H1 (cell line): ENCODE data around the gene LIMS1. TPM values are rescaled to one million over a fixed set of nuclear protein-coding genes. Genes with fewer than 3 reads are reported as not detected.

Experiments used
- CTCF ChIA-PET: fragments of 300-600 bp; sonication (Branson Sonifier 250); formaldehyde crosslinking; loops from one replicate; lab custom pipeline; 2021; ENCODE audit not compliant: partially characterized antibody; lab: Charles Lee
- POLR2A ChIA-PET: fragments of 300-600 bp; sonication (Branson Sonifier 250); formaldehyde crosslinking; loops from one replicate; lab custom pipeline; 2021; ENCODE audit warnings: inconsistent platforms; ENCODE audit not compliant: partially characterized antibody; lab: Charles Lee
- DNase-seq, 2 experiments: peaks; one replicate each; pipeline versions ENCODE4 v3.0.0 to v3.0.0-alpha.2; 2010 to 2022; ENCODE audit warnings: low spot score in 2 of 2, low read depth in 1 of 2, mixed read lengths in 1 of 2
- FAIRE-seq: peaks from 2 replicates; lab custom pipeline; 2011; peaks lifted over from hg19 to GRCh38; lab: Jason Lieb, UNC
- H2AFZ ChIP-seq: 2 replicates; pipeline ENCODE4 v1.8.1; 2012; ENCODE audit warnings: low read length, inconsistent platforms
- H2AK5ac ChIP-seq: 2 replicates; pipeline ENCODE4 v1.6.1; 2013; ENCODE audit warnings: low read depth, low read length
- H2BK120ac ChIP-seq: replicated peaks from 2 replicates; pipeline ENCODE3; 2013; ENCODE audit warnings: low read depth, low read length, inconsistent platforms
- H2BK12ac ChIP-seq: 2 replicates; pipeline ENCODE4 v1.6.1; 2013; ENCODE audit warnings: low read depth, low read length
- H2BK15ac ChIP-seq: 2 replicates; pipeline ENCODE4 v1.6.1; 2013; ENCODE audit warnings: low read length
- H2BK20ac ChIP-seq: 2 replicates; pipeline ENCODE4 v1.6.1; 2013; ENCODE audit warnings: low read length
- H2BK5ac ChIP-seq: 2 replicates; pipeline ENCODE4 v1.6.1; 2013; ENCODE audit warnings: low read depth, low read length
- H3K14ac ChIP-seq: 2 replicates; pipeline ENCODE4 v1.6.1; 2013; ENCODE audit warnings: inconsistent platforms; ENCODE audit not compliant: insufficient read length
- H3K18ac ChIP-seq: 2 replicates; pipeline ENCODE4 v1.6.1; 2013; ENCODE audit warnings: low read length; ENCODE audit errors: extremely low read depth
- H3K23ac ChIP-seq: 2 replicates; pipeline ENCODE4 v1.6.1; 2013; ENCODE audit warnings: inconsistent platforms; ENCODE audit not compliant: insufficient read length
- H3K23me2 ChIP-seq: 2 replicates; pipeline ENCODE4 v1.6.1; 2013; ENCODE audit warnings: low read depth, low read length
- H3K27ac ChIP-seq: 2 replicates; pipeline ENCODE4 v1.6.1; 2011; ENCODE audit warnings: low read depth, low read length, inconsistent platforms
- H3K27me3 ChIP-seq, 4 experiments: replicated peaks in 1 of 4; 1 replicate in 1 of 4; 2 replicates in 3 of 4; pipeline versions ENCODE4 v1.6.1 to v1.8.1; 2011 to 2013; ENCODE audit warnings: low read length in 3 of 4, mild to moderate bottlenecking in 3 of 4, inconsistent platforms in 2 of 4, mixed read lengths in 2 of 4, moderate library complexity in 1 of 4; ENCODE audit not compliant: control insufficient read depth in 3 of 4, insufficient read depth in 3 of 4; ENCODE audit errors: extremely low read depth in 1 of 4
- H3K36me3 ChIP-seq, 4 experiments: 2 replicates each; pipeline versions ENCODE4 v1.6.1 to v1.8.1; 2011 to 2013; ENCODE audit warnings: mild to moderate bottlenecking in 4 of 4, low read length in 3 of 4, moderate library complexity in 2 of 4, control low read depth in 1 of 4, inconsistent platforms in 1 of 4; ENCODE audit not compliant: insufficient read depth in 4 of 4, control insufficient read depth in 2 of 4
- H3K4ac ChIP-seq: replicated peaks from 2 replicates; pipeline ENCODE3; 2013; ENCODE audit warnings: low read length, low read depth, mixed read lengths, inconsistent platforms; ENCODE audit not compliant: insufficient read length
- H3K4me1 ChIP-seq, 4 experiments: replicated peaks in 1 of 4; 1 replicate in 1 of 4; 2 replicates in 3 of 4; pipeline versions ENCODE4 v1.6.1 to v1.8.1; 2011 to 2013; ENCODE audit warnings: low read length in 3 of 4, inconsistent platforms in 2 of 4, mixed read lengths in 1 of 4; ENCODE audit not compliant: insufficient read depth in 4 of 4, control insufficient read depth in 3 of 4
- H3K4me2 ChIP-seq, 2 experiments: 2 replicates each; pipeline versions ENCODE4 v1.6.1 to v1.8.1; 2011 to 2013; ENCODE audit warnings: low read depth in 2 of 2, low read length in 2 of 2, control low read depth in 1 of 2, inconsistent platforms in 1 of 2, mild to moderate bottlenecking in 1 of 2; ENCODE audit not compliant: insufficient read depth in 1 of 2
- H3K4me3 ChIP-seq, 4 experiments: fragments of 200-600, 300-600 bp in 1 of 4; sonication (generic), shearing (Covaris generic), sonication (Bioruptor Twin) in 1 of 4; 2 replicates each; pipeline versions ENCODE4 v1.5.1 to v1.8.1; 2011 to 2016; ENCODE audit warnings: low read length in 4 of 4, low read depth in 3 of 4, control low read depth in 2 of 4, inconsistent platforms in 2 of 4, mild to moderate bottlenecking in 2 of 4, mixed read lengths in 1 of 4, moderate library complexity in 1 of 4; ENCODE audit not compliant: insufficient read depth in 2 of 4; ENCODE audit errors: extremely low read depth in 1 of 4
- H3K56ac ChIP-seq: replicated peaks from 2 replicates; pipeline ENCODE3; 2013; ENCODE audit warnings: low read depth, mild to moderate bottlenecking, mixed read lengths, low read length, inconsistent platforms; ENCODE audit not compliant: insufficient read length
- H3K79me1 ChIP-seq: 2 replicates; pipeline ENCODE4 v1.6.1; 2013; ENCODE audit warnings: low read depth, low read length, control low read depth
- H3K79me2 ChIP-seq, 2 experiments: 2 replicates each; pipeline versions ENCODE4 v1.6.1 to v1.8.1; 2012 to 2013; ENCODE audit warnings: low read length in 2 of 2, mild to moderate bottlenecking in 2 of 2, inconsistent platforms in 1 of 2; ENCODE audit not compliant: insufficient read depth in 2 of 2, control insufficient read depth in 1 of 2
- H3K9ac ChIP-seq, 4 experiments: replicated peaks in 1 of 4; 1 replicate in 1 of 4; 2 replicates in 3 of 4; pipeline versions ENCODE4 v1.6.1 to v1.8.1; 2011 to 2013; ENCODE audit warnings: low read depth in 3 of 4, low read length in 3 of 4, control low read depth in 2 of 4, mild to moderate bottlenecking in 2 of 4, moderate library complexity in 2 of 4, inconsistent platforms in 1 of 4; ENCODE audit errors: extremely low read depth in 1 of 4
- H3K9me3 ChIP-seq, 2 experiments: 2 replicates each; pipeline versions ENCODE4 v1.6.1 to v1.8.1; 2012 to 2013; ENCODE audit warnings: mild to moderate bottlenecking in 2 of 2, moderate library complexity in 2 of 2, control low read depth in 1 of 2, inconsistent platforms in 1 of 2, low read depth in 1 of 2, low read length in 1 of 2, mixed read lengths in 1 of 2; ENCODE audit not compliant: insufficient read depth in 2 of 2
- H4K20me1 ChIP-seq, 2 experiments: replicated peaks in 1 of 2; 2 replicates each; pipeline versions ENCODE3 to v1.8.1; 2011 to 2013; ENCODE audit warnings: inconsistent platforms in 2 of 2, low read length in 2 of 2, mild to moderate bottlenecking in 1 of 2; ENCODE audit not compliant: insufficient read depth in 2 of 2, control insufficient read depth in 1 of 2
- H4K5ac ChIP-seq: 2 replicates; pipeline ENCODE4 v1.6.1; 2013; ENCODE audit warnings: low read length, low read depth, mixed read lengths, inconsistent platforms; ENCODE audit not compliant: insufficient read length
- H4K8ac ChIP-seq: 2 replicates; pipeline ENCODE4 v1.8.0; 2013; ENCODE audit warnings: mild to moderate bottlenecking, moderate library complexity, low read length, inconsistent platforms; ENCODE audit not compliant: insufficient read depth; ENCODE audit errors: extremely low read depth
- H4K91ac ChIP-seq: replicated peaks from 2 replicates; pipeline ENCODE3; 2013; ENCODE audit warnings: low read length, mixed read lengths, inconsistent platforms; ENCODE audit not compliant: insufficient read length
- CBX8 ChIP-seq: fragments of 300-800, 300-1000 bp; sonication (generic); IDR thresholded peaks from 2 replicates; pipeline ENCODE4 v1.7.1; 2016; ENCODE audit warnings: low read depth, low read length, borderline replicate concordance
- CHD2 ChIP-seq: IDR thresholded peaks from 2 replicates; pipeline ENCODE4 v1.6.1; 2012; ENCODE audit warnings: low read length, improper control_type of control experiment
- POLR2AphosphoS5 ChIP-seq: IDR thresholded peaks from 2 replicates; pipeline ENCODE4 v1.6.1; 2011; ENCODE audit warnings: low read depth, low read length
- RFX5 ChIP-seq: IDR thresholded peaks from 2 replicates; pipeline ENCODE4 v1.6.1; 2011; ENCODE audit warnings: low read depth, low read length, improper control_type of control experiment, borderline replicate concordance
- SIN3A ChIP-seq, 2 experiments: IDR thresholded peaks in 1 of 2; conservative IDR thresholded peaks in 1 of 2; 2 replicates each; pipeline ENCODE4 v1.6.1; 2011 to 2012; ENCODE audit warnings: low read length in 2 of 2, improper control_type of control experiment in 1 of 2, low read depth in 1 of 2, mild to moderate bottlenecking in 1 of 2
- YY1 ChIP-seq: IDR thresholded peaks from 2 replicates; pipeline ENCODE4 v1.6.1; 2011; ENCODE audit warnings: low read depth, mild to moderate bottlenecking, low read length
- WGBS, 2 experiments: shearing (Covaris generic) in 1 of 2; methylation state at CpG; one replicate each; pipeline versions ENCODE4 v1.1.6 to v1.1.7; 2013 to 2015; ENCODE audit warnings: low lambda C conversion rate in 2 of 2, mixed read lengths in 2 of 2, inconsistent platforms in 1 of 2, low coverage in 1 of 2, missing lambda C conversion rate in 1 of 2; ENCODE audit not compliant: insufficient replicate concordance in 2 of 2, insufficient coverage in 1 of 2, insufficient read length in 1 of 2; ENCODE audit errors: extremely low coverage in 1 of 2, missing lambda C conversion rate in 1 of 2; 5-methylcytosine and 5-hydroxymethylcytosine counted together
- polyA plus RNA-seq, 7 experiments: library from polyadenylated mRNA; depleted of rRNA in 3 of 7; stranded (reverse) in 5 of 7; unstranded in 2 of 7; fragments of >200 nt in 5 of 7; fragments of 200-250 nt in 2 of 7; gene quantifications; 1 replicate in 5 of 7; 2 replicates in 1 of 7; 4 replicates in 1 of 7; pipeline versions ENCODE4 v1.2.1 to v1.2.3, GENCODE V29; 2011 to 2013; ENCODE audit warnings: missing spikeins in 2 of 7, mixed read lengths in 2 of 7
- total RNA-seq: library from RNA; stranded (reverse); fragmentation: NEBNext Ultra II Directional; extraction: Animal tissue kit (Norgen Biotek cat#: 25700); gene quantifications from 2 replicates; pipeline ENCODE4 v1.2.1, GENCODE V29; 2021

LIMS1 gene
- total and polyA plus RNA-seq, 2 of the 8 experiments (the other 6 are each of a cell fraction or from before 2014, with no cell fraction given) = 24.1 to 36.7 TPM

DNA sequence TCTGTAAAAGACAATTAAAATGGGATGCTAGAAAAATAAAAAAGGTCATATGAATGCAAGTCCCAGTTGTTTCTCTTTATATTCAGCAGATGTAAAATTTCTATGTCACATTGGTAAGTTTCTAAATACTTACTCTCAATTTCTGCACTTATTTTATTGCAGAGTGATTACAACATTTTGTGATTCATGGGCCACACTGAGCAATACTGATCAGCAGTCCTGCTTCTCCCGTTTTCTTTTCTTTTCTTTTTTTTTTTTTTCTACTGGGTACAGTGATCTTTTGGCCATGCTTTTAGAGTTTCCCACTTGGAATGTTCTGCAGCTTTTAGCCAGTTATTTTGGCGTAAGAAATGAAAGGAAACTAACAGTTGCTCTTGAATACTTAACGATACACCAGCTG, 38.8 kb downstream of the LIMS1 start:
- Histone ChIP-seq H3K18ac (no peak overlapping the region), H2BK120ac (no peak overlapping the region), H2AFZ (no peak overlapping the region), H3K4me3 (no peak overlapping the region), H3K27ac (no peak overlapping the region), H3K14ac (no peak overlapping the region), H2BK20ac (no peak overlapping the region), H4K8ac (no peak overlapping the region), H3K56ac (no peak overlapping the region), H2AK5ac (no peak overlapping the region), H3K27me3 (no peaks in the 10 kb centered on the region), H3K4me2 (no peak overlapping the region), H3K36me3 (no peaks in the 10 kb centered on the region), H3K79me2 (peaks cover 0 to 36% of the 10 kb centered on the region in 2 experiments; a peak in 2 of 4 replicates), H4K91ac (no peak overlapping the region), H3K23ac (no peak overlapping the region), H3K9me3 (no peaks in the 10 kb centered on the region), H2BK12ac (no peak overlapping the region), H2BK15ac (no peak overlapping the region), H3K79me1 (no peaks in the 10 kb centered on the region; the same call in none of the 2 replicates), H3K23me2 (no peaks in the 10 kb centered on the region), H4K5ac (no peak overlapping the region), H2BK5ac (no peak overlapping the region), H3K4me1 (peaks cover 0 to 6% (median 6%) of the 10 kb centered on the region in 4 experiments; a peak in 5 of 7 replicates), H4K20me1 (no peaks in the 10 kb centered on the region), H3K4ac (no peak overlapping the region), H3K9ac (no peak overlapping the region)
- no peak for TF ChIP-seq SIN3A (conservative IDR thresholded peaks at IDR 0.05 in 1 of 2, IDR thresholded peaks at IDR 0.05 in 1 of 2; ENCODE audit: low read depth in 1 of 2, low read length in 2 of 2)
- no peak for TF ChIP-seq POLR2AphosphoS5
- TF ChIP-seq RFX5 = no peak
- TF ChIP-seq CHD2 = no peak
- no peak for TF ChIP-seq CBX8
- no peak for TF ChIP-seq YY1
- POLR2A ChIA-PET = interaction anchor here (1.4 kb wide), 1 partner anchor 39 kb away, joined by 3 read pairs; the partner anchor contains the start of gene LIMS1
- DNase-seq (no peak), FAIRE-seq (no peak)
- CTCF ChIA-PET = interaction anchor here (0.6 to 4.7 kb wide), 2 partner anchors 11 to 63 kb away, joined by 3 to 26 read pairs; no protein-coding TSS in a partner anchor
- WGBS, 2 experiments = 83% methylated on average over 3 of the region's 3 CpGs; no CpG with 5 or more reads in 1 of the 2 experiments
